Measurements from ENCODE around the gene PFKL. TPM values are rescaled to one million over a fixed set of nuclear protein-coding genes. Genes with fewer than 3 reads are reported as not detected.
A peak's percentile ranks its signal among the peaks of the same experiment; 100 is the strongest.

PFKL gene
- total and polyA plus RNA-seq, 4 donors: 48.0 to 115 (median 103) TPM

DNA sequence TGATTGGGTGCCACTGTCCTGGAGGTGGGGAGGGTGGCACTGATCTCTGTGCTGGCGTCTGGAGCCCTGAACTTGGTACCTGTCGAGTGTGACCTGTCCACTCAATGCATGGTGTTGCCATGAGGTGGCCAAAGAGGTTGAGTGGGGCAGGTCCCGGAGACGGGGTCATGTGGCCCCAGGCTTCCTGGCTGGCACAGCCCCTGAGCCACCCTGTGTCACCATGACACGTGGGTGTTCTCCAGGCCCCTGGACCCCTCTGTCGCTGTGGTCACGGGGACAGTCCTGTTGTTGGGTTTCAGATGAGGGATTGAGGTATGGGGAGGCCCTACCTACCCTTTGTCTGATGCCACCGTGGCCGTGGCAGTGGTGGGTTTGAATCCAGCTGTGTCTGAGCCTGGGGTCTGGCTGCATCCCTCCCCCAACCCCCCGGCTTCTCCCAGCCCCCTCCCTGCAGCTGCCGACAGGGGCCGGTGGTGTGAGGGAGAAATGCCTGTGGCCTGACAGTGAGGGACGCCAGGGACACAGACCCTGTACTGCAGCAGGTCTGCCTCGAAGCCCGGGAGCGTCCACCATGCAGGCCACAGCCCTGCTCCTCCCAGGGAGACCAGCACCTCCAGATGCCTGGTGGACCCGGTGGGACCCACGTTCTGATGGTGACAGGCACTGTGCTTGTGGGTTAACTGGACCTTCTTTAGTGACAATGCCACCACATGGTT is 65.6 kb downstream of the PFKL start:
- DNase-seq (peak; percentile 33 to 67), ATAC-seq (ENCODE audit: low FRiP score) (no peak)
- WGBS, 2 donors: 86 to 90% methylated on average over 18 of the region's 18 CpGs

DNA sequence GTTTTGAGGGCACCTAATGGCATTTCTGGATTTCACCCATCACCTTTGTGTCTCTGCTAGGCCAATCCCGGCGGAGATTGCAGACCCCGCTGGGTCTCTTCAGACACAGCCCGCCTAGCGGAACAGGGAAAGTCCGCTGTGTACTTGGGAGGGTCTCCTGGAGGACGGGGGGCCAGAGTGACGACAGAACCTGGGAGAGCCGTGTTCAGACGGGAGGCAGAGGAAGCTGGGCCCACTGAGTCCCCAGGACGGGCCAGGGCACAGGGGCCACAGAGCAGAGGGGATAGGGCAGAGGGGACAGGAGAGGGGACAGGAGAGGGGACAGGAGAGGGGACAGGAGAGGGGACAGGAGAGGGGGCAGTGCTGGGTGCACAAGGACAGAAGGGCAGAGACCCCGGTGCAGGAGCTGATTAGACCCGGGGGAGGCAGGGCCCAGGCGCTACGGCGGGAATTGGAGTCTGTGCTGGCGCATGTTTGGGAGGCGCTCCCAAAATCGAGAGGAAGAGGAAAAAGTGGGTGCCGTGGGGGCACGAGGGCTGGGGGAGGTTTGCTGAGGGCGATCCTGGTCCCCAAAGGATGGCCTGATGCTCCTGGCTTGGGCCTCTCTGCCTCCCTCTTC is 66.2 kb downstream of the PFKL start:
- 90 to 91% methylated on average over 20 to 22 of the region's 22 CpGs for WGBS, 2 donors

More for the DNA sequence above, 65.6 kb downstream of the PFKL start:
- Histone ChIP-seq H3K4me1 (ENCODE audit: control insufficient read depth in 1 of 2, insufficient read depth in 2 of 2, low read length in 2 of 2) (no peaks in the 10 kb centered on the region), H3K4me3 (ENCODE audit: low read length in 2 of 2) (no peak overlapping the region), H3K9me3 (ENCODE audit: control insufficient read depth, low read length) (peaks cover 5% of the 10 kb centered on the region), H3K27me3 (ENCODE audit: control insufficient read depth in 1 of 2, insufficient read depth in 2 of 2, low read length in 1 of 2) (no peaks in the 10 kb centered on the region), H3K36me3 (ENCODE audit: control insufficient read depth in 1 of 2, insufficient read depth in 2 of 2, low read length in 1 of 2) (no peaks in the 10 kb centered on the region), H3K27ac (ENCODE audit: low read depth in 1 of 2, low read length in 2 of 2) (no peak overlapping the region)
- intact Hi-C loops (cut with DNase I): loop anchor here in 1 of 2 donors (10.0 kb wide), 1 partner anchor 49 kb away; no protein-coding TSS in a partner anchor

DNA sequence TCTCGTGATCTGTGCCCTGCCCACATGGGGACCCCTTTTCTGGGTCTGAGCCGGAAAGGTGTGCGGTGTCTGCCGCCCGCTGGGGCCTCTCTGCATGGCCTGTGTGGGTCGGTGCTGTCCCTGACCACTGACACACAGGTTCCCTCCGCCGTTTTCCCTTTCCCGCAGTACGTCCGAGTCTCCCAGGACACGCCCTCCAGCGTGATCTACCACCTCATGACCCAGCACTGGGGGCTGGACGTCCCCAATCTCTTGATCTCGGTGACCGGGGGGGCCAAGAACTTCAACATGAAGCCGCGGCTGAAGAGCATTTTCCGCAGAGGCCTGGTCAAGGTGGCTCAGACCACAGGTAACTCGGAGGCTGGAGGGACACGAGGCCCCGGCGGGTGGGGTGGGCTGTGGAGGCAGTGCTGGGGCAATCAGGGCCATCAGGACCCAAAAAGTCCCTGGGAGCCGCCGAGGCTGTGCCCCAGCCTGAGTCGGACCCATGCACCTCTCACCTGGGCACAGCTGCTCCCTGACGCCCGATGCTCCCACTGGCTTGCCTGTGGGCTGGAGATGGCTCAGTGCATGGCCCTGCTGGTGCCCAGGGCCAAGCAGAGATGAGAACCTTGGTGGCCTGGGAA is 66.8 kb downstream of the PFKL start:
- intact Hi-C loops (cut with DNase I): loop anchor here in 1 of 2 donors (10.0 kb wide), 1 partner anchor 48 kb away; no protein-coding TSS in a partner anchor
- WGBS, 2 donors: 89 to 91% methylated on average over 28 of the region's 28 CpGs
- Histone ChIP-seq H3K9me3 (ENCODE audit: control insufficient read depth, low read length) (peaks cover 5% of the 10 kb centered on the region), H3K4me1 (ENCODE audit: control insufficient read depth in 1 of 2, insufficient read depth in 2 of 2, low read length in 2 of 2) (no peaks in the 10 kb centered on the region), H3K27me3 (ENCODE audit: control insufficient read depth in 1 of 2, insufficient read depth in 2 of 2, low read length in 1 of 2) (no peaks in the 10 kb centered on the region), H3K27ac (ENCODE audit: low read depth in 1 of 2, low read length in 2 of 2) (no peak overlapping the region), H3K36me3 (ENCODE audit: control insufficient read depth in 1 of 2, insufficient read depth in 2 of 2, low read length in 1 of 2) (no peaks in the 10 kb centered on the region), H3K4me3 (ENCODE audit: low read length in 2 of 2) (no peak overlapping the region)
- ATAC-seq (ENCODE audit: low FRiP score): no peak
- DNase-seq: peak; percentile 34 to 72

More for the DNA sequence above, 66.2 kb downstream of the PFKL start:
- H3K4me3 ChIP-seq (ENCODE audit: low read length in 2 of 2): no peak overlapping the region
- intact Hi-C loops (cut with DNase I): loop anchor here in 1 of 2 donors (10.0 kb wide), 1 partner anchor 49 kb away; no protein-coding TSS in a partner anchor
- peaks cover 5% of the 10 kb centered on the region for H3K9me3 ChIP-seq (ENCODE audit: control insufficient read depth, low read length)
- H3K27me3 ChIP-seq (ENCODE audit: control insufficient read depth in 1 of 2, insufficient read depth in 2 of 2, low read length in 1 of 2): no peaks in the 10 kb centered on the region
- no peaks in the 10 kb centered on the region for H3K4me1 ChIP-seq (ENCODE audit: control insufficient read depth in 1 of 2, insufficient read depth in 2 of 2, low read length in 2 of 2)
- H3K27ac ChIP-seq (ENCODE audit: low read depth in 1 of 2, low read length in 2 of 2): no peak overlapping the region
- peak; percentile 38 to 65 for DNase-seq
- H3K36me3 ChIP-seq (ENCODE audit: control insufficient read depth in 1 of 2, insufficient read depth in 2 of 2, low read length in 1 of 2): no peaks in the 10 kb centered on the region
- no peak for ATAC-seq (ENCODE audit: low FRiP score)

DNA sequence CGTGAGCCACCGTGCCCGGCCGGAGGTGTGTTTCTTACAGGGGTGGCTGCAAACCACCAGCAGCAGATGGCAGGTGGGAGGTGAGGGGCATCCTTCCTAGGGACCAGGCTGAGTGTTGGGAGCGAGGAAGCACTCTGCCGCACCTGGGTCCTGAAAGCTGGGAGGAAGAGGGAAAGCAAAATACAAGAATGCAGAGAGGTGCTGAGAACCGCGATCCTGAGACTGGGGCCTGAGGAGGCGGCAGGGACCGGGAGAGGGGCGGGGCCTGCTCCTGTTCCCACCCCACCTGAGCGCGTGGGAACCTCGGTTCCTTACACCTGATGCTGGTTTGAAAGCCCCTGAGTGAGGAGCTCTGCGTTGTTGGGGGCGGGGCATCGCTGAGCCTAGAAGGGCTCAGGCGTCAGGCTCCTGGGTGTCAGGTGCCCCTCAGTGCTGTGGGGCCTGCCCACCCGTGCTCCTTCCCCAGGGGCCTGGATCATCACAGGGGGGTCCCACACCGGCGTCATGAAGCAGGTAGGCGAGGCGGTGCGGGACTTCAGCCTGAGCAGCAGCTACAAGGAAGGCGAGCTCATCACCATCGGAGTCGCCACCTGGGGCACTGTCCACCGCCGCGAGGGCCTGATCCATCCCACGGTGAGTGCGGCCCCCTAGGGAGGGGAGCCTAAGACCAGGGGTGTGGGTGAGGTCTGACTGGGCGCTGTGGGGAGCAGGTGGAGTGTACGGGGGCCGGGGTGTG is 69.0 kb downstream of the PFKL start:
- H3K9me3 ChIP-seq (ENCODE audit: control insufficient read depth, low read length): peaks cover 3% of the 10 kb centered on the region
- no peak overlapping the region for H3K4me3 ChIP-seq (ENCODE audit: low read length in 2 of 2)
- H3K36me3 ChIP-seq (ENCODE audit: control insufficient read depth in 1 of 2, insufficient read depth in 2 of 2, low read length in 1 of 2): no peaks in the 10 kb centered on the region
- DNase-seq: peak; percentile 41 to 70
- H3K4me1 ChIP-seq (ENCODE audit: control insufficient read depth in 1 of 2, insufficient read depth in 2 of 2, low read length in 2 of 2): no peaks in the 10 kb centered on the region
- 23 to 31% methylated on average over 33 to 35 of the region's 35 CpGs for WGBS, 2 donors
- no peak overlapping the region for H3K27ac ChIP-seq (ENCODE audit: low read depth in 1 of 2, low read length in 2 of 2)
- H3K27me3 ChIP-seq (ENCODE audit: control insufficient read depth in 1 of 2, insufficient read depth in 2 of 2, low read length in 1 of 2): no peaks in the 10 kb centered on the region
- intact Hi-C loops (cut with DNase I): loop anchor here in 1 of 2 donors (10.0 kb wide), 1 partner anchor 46 kb away; no protein-coding TSS in a partner anchor
- ATAC-seq (ENCODE audit: low FRiP score): no peak

DNA sequence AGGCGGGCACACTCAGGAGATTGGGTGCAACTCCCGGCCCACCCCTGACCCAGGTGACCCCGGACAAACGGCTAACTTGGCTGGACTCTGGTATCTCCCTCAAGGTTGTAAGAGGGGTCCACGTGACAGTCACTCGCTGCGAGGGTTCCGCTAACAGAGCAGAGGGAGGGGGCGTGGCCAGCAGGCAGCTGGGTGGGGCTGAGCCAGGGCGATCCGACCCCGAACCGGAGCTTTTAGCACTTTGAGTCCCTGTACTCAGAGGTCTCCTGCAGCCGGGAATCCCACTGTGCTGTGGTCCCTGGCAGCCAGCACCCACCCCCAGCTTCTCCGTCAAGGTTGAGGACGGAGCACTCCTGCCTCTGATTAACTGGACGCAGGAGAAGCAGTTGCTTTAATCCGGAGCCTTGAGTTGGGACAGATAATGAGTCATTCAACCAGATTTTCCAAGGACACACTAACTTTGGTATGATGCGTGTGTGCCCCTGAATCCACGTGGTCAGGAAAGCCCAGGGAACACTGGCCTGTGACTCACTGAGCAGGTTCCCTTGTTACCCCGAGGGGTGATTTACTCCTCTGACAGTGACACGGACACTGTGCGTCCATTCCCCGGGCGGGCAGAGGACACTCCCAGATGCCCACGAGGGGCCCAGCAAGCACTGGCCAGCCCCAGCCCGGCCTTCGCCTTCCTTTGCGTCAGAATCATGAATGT is 70.3 kb downstream of the PFKL start:
- Histone ChIP-seq H3K27ac (ENCODE audit: low read depth in 1 of 2, low read length in 2 of 2) (no peak overlapping the region), H3K36me3 (ENCODE audit: control insufficient read depth in 1 of 2, insufficient read depth in 2 of 2, low read length in 1 of 2) (no peaks in the 10 kb centered on the region), H3K4me3 (ENCODE audit: low read length in 2 of 2) (no peak overlapping the region), H3K9me3 (ENCODE audit: control insufficient read depth, low read length) (no peaks in the 10 kb centered on the region), H3K4me1 (ENCODE audit: control insufficient read depth in 1 of 2, insufficient read depth in 2 of 2, low read length in 2 of 2) (no peaks in the 10 kb centered on the region), H3K27me3 (ENCODE audit: control insufficient read depth in 1 of 2, insufficient read depth in 2 of 2, low read length in 1 of 2) (no peaks in the 10 kb centered on the region)
- no peak for ATAC-seq (ENCODE audit: low FRiP score)
- WGBS, 2 donors: 28 to 32% methylated on average over 27 to 29 of the region's 29 CpGs
- intact Hi-C loops (cut with DNase I): no loop called here
- DNase-seq: peak; percentile 55 to 74

DNA sequence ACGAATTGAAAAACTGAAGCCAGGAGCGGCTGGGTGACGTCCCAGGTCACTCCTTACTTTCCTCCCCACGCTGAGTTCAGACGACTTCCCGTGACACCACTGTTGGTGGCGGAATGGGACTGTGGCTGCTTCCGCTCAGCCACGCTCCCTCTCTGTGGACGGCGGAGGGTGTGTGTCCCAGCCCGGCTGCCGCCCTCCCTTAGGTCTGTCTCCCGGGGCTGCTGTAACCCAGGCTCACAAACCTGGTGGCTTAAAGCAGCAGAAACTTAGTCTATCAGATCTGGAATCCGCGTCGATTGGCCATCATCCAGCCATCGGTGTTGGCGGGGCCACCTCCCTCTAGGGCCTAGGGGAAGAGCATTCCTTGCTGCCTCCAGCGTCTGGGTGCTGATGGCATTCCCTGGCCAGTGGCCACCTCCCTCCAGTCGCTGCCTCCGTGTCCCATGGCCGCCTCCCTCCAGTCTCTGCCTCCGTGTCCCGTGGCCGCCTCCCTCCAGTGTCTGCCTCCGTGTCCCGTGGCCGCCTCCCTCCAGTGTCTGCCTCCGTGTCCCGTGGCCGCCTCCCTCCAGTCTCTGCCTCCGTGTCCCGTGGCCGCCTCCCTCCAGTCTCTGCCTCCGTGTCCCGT is 71.0 kb downstream of the PFKL start:
- H3K4me3 ChIP-seq (ENCODE audit: low read length in 2 of 2): no peak overlapping the region

DNA sequence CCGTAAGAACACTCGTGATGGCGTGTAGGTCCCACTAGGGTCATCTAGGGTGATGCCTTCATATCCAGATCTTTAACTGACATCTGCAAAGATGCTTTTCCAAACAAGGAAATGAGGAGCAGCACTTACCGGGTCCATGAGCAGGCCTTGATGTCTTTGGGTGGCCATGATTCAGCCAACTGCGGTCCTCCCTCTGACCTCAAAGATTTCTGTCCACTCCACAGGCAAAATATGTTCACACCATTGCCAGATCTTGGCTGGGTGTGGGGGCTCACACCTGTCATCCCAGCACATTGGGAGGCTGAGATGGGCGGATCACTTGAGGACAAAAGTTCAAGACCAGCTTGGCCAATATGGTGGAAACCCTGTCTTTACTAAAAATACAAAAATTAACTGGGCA is 71.7 kb downstream of the PFKL start:
- DNase-seq: peak; percentile 15 to 21
- H3K27me3 ChIP-seq (ENCODE audit: control insufficient read depth in 1 of 2, insufficient read depth in 2 of 2, low read length in 1 of 2): no peaks in the 10 kb centered on the region
- intact Hi-C loops (cut with DNase I): no loop called here
- no peaks in the 10 kb centered on the region for H3K4me1 ChIP-seq (ENCODE audit: control insufficient read depth in 1 of 2, insufficient read depth in 2 of 2, low read length in 2 of 2)
- H3K4me3 ChIP-seq (ENCODE audit: low read length in 2 of 2): no peak overlapping the region
- no peak overlapping the region for H3K27ac ChIP-seq (ENCODE audit: low read depth in 1 of 2, low read length in 2 of 2)
- H3K36me3 ChIP-seq (ENCODE audit: control insufficient read depth in 1 of 2, insufficient read depth in 2 of 2, low read length in 1 of 2): no peaks in the 10 kb centered on the region
- WGBS, 2 donors: 93 to 94% methylated on average over 6 of the region's 6 CpGs
- H3K9me3 ChIP-seq (ENCODE audit: control insufficient read depth, low read length): no peaks in the 10 kb centered on the region
- no peak for ATAC-seq (ENCODE audit: low FRiP score)

More for the DNA sequence above, 71.0 kb downstream of the PFKL start:
- peak; percentile 32 to 70 for DNase-seq
- Histone ChIP-seq H3K27ac (ENCODE audit: low read depth in 1 of 2, low read length in 2 of 2) (no peak overlapping the region), H3K27me3 (ENCODE audit: control insufficient read depth in 1 of 2, insufficient read depth in 2 of 2, low read length in 1 of 2) (no peaks in the 10 kb centered on the region), H3K4me1 (ENCODE audit: control insufficient read depth in 1 of 2, insufficient read depth in 2 of 2, low read length in 2 of 2) (no peaks in the 10 kb centered on the region), H3K36me3 (ENCODE audit: control insufficient read depth in 1 of 2, insufficient read depth in 2 of 2, low read length in 1 of 2) (no peaks in the 10 kb centered on the region), H3K9me3 (ENCODE audit: control insufficient read depth, low read length) (no peaks in the 10 kb centered on the region)
- 85 to 86% methylated on average over 35 to 37 of the region's 37 CpGs for WGBS, 2 donors
- ATAC-seq (ENCODE audit: low FRiP score): no peak
- intact Hi-C loops (cut with DNase I): no loop called here

Data from aorta (tissue), 5 donors.